ENCODE results near the gene C17orf114. TPM values are rescaled to one million over a fixed set of nuclear protein-coding genes. Genes with fewer than 3 reads are reported as not detected.

Gene C17orf114

DNA sequence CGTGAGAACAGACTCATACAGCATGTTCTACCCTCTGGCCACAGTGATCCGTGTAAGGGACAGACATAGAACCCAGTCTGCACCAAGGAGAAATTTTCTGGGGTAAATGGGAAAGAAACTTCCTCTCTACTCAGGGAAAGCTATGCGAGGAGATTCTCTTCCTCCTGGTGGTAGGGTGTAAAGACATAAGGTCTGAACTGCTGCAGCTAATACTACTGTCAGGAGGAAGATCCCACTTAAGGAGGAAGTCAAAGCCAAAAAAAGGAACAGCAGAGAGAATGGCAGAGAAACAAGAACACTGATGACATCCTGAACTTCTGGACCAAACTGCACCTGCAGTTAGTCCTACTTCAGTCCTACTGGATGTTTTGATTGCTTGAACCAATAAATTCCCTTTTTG is 37.5 kb downstream of the C17orf114 start:
- Histone ChIP-seq H3K36me3 (no peaks in the 10 kb centered on the region), H3K27ac (no peak overlapping the region), H3K4me3 (no peak overlapping the region), H3K4me1 (no peaks in the 10 kb centered on the region), H3K9me3 (no peaks in the 10 kb centered on the region), H3K27me3 (no peaks in the 10 kb centered on the region)
- DNase-seq (no peak), ATAC-seq (peak; percentile 84)
- TF ChIP-seq, protein P1, sequence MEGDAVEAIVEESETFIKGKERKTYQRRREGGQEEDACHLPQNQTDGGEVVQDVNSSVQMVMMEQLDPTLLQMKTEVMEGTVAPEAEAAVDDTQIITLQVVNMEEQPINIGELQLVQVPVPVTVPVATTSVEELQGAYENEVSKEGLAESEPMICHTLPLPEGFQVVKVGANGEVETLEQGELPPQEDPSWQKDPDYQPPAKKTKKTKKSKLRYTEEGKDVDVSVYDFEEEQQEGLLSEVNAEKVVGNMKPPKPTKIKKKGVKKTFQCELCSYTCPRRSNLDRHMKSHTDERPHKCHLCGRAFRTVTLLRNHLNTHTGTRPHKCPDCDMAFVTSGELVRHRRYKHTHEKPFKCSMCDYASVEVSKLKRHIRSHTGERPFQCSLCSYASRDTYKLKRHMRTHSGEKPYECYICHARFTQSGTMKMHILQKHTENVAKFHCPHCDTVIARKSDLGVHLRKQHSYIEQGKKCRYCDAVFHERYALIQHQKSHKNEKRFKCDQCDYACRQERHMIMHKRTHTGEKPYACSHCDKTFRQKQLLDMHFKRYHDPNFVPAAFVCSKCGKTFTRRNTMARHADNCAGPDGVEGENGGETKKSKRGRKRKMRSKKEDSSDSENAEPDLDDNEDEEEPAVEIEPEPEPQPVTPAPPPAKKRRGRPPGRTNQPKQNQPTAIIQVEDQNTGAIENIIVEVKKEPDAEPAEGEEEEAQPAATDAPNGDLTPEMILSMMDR (IDR thresholded peaks at IDR 0.05): no peak
- intact Hi-C loops (cut with DNase I): no loop called here

DNA sequence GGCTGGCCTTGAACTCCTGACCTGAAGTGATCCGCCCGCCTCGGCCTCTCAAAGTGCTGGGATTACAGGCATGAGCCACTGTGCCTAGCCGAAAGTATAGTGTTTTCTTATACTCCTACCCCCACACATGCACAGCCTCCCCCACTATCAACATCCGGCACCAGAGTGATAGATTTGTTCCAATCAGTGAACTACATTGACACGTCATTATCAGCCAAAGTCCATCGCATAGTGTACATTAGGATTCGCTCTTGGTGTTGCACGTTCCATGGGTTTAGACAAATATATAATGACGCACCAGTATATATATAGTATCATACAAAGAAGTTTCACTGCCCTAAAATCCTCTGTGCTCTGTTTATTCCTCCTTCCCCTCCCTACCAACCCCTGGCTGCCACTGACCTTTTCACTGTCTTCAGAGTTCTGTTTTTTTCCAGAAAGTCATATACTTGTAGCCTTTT is 42.3 kb downstream of the C17orf114 start:
- TF ChIP-seq, protein P1 (IDR thresholded peaks at IDR 0.05): no peak
- no peak overlapping the region for H3K4me3 ChIP-seq
- H3K27me3 ChIP-seq: no peaks in the 10 kb centered on the region
- no peaks in the 10 kb centered on the region for H3K36me3 ChIP-seq
- peak; percentile 78 for ATAC-seq
- intact Hi-C loops (cut with DNase I): no loop called here
- H3K27ac ChIP-seq: no peak overlapping the region
- DNase-seq: no peak
- H3K9me3 ChIP-seq: no peaks in the 10 kb centered on the region
- no peaks in the 10 kb centered on the region for H3K4me1 ChIP-seq

DNA sequence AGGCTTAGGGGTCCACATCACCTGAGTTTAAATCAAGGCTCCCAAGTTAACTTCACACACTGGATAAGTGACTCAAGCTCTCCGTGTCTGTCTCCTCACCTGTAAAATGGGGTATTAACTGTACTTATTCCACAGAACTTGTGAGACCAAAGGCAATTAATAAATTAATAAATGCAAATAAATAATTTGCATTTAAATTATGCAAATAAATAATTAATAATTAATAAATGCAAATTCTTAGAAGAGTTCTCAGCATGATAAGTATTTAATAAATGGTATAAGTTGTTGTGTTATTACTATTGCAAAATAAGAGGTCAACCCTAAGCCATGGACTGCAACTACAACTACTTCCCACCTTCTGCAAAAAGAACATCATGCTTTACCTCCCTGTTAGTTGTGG is 48.7 kb downstream of the C17orf114 start:
- H3K4me1 ChIP-seq: no peaks in the 10 kb centered on the region
- DNase-seq (no peak), ATAC-seq (no peak)
- H3K27me3 ChIP-seq: peaks cover 14% of the 10 kb centered on the region
- no peaks in the 10 kb centered on the region for H3K36me3 ChIP-seq
- H3K9me3 ChIP-seq: no peaks in the 10 kb centered on the region
- H3K27ac ChIP-seq: no peak overlapping the region
- intact Hi-C loops (cut with DNase I): no loop called here
- no peak overlapping the region for H3K4me3 ChIP-seq
- TF ChIP-seq, protein P1 (IDR thresholded peaks at IDR 0.05): no peak

DNA sequence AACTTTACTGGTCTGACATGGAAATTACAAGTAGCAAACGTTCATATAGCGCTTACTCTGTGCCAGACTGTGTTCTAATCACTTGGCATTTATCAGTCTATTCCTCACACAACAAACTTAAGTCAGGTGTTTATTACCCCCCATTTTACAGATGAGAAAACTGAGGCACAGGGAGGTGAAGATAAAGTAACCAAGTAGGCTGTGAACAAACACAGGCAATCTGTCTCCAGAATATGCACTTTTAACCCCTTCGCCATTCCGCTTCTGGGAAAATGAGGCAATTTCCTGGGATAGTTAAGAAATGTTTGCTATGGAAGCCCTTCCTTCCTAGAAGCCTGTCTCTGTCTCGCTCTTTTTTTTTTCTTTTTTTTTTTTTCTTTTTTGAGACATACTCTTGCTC is 50.2 kb downstream of the C17orf114 start:
- Histone ChIP-seq H3K27me3 (peaks cover 14% of the 10 kb centered on the region), H3K4me1 (no peaks in the 10 kb centered on the region), H3K36me3 (no peaks in the 10 kb centered on the region), H3K27ac (no peak overlapping the region), H3K9me3 (no peaks in the 10 kb centered on the region), H3K4me3 (no peak overlapping the region)
- DNase-seq: no peak
- intact Hi-C loops (cut with DNase I): no loop called here
- TF ChIP-seq, protein P1 (IDR thresholded peaks at IDR 0.05): no peak
- no peak for ATAC-seq

Other genes starting within 250 kb of the C17orf114 start
- gene MYBBP1A, start 246.9 kb downstream of the C17orf114 start, total RNA-seq: 46.7 TPM
- gene GGT6, start 241.8 kb downstream of the C17orf114 start, total RNA-seq: 5.6 TPM
- gene SMTNL2, start 217.8 kb downstream of the C17orf114 start, total RNA-seq: 2.7 TPM
- 1.7 TPM for gene ALOX15, start 160.7 kb downstream of the C17orf114 start, total RNA-seq
- 39.0 TPM for gene PELP1, start 98.2 kb downstream of the C17orf114 start, total RNA-seq
- 131 TPM for gene ARRB2, start 91.7 kb downstream of the C17orf114 start, total RNA-seq
- gene MED11, start 70.9 kb downstream of the C17orf114 start, total RNA-seq: 23.2 TPM
- gene ZMYND15, start 62.5 kb downstream of the C17orf114 start, total RNA-seq: 9.6 TPM
- gene CXCL16, start 62.4 kb downstream of the C17orf114 start, total RNA-seq: 169 TPM
- gene TM4SF5, start 30.4 kb downstream of the C17orf114 start, total RNA-seq: not detected
- gene VMO1, start 16.0 kb downstream of the C17orf114 start, total RNA-seq: 5.6 TPM
- gene GLTPD2, start 13.4 kb downstream of the C17orf114 start, total RNA-seq: not detected
- 91.0 TPM for gene PSMB6, start 6.2 kb downstream of the C17orf114 start, total RNA-seq
- 33.4 TPM for gene PLD2, start 4.8 kb upstream of the C17orf114 start, total RNA-seq
- gene MINK1, start 31.0 kb upstream of the C17orf114 start, total RNA-seq: 121 TPM
- gene C17orf107, start 97.2 kb upstream of the C17orf114 start, total RNA-seq: 2.7 TPM
- 0.98 TPM for gene CHRNE, start 100.8 kb upstream of the C17orf114 start, total RNA-seq
- gene GP1BA, start 129.9 kb upstream of the C17orf114 start, total RNA-seq: 0.55 TPM
- 55.0 TPM for gene SLC25A11, start 137.7 kb upstream of the C17orf114 start, total RNA-seq
- 92.9 TPM for gene RNF167, start 137.9 kb upstream of the C17orf114 start, total RNA-seq
- 457 TPM for gene PFN1, start 146.2 kb upstream of the C17orf114 start, total RNA-seq
- gene ENO3, start 148.8 kb upstream of the C17orf114 start, total RNA-seq: 8.6 TPM
- gene SPAG7, start 165.5 kb upstream of the C17orf114 start, total RNA-seq: 64.8 TPM
- gene CAMTA2, start 185.3 kb upstream of the C17orf114 start, total RNA-seq: 55.8 TPM
- gene INCA1, start 195.2 kb upstream of the C17orf114 start, total RNA-seq: 4.5 TPM
- gene KIF1C, start 195.6 kb upstream of the C17orf114 start, total RNA-seq: 254 TPM
- gene SLC52A1, start 233.1 kb upstream of the C17orf114 start, total RNA-seq: 0.26 TPM